K562 (cell line): ENCODE results near the gene HOXB8. TPM values are rescaled to one million over a fixed set of nuclear protein-coding genes. Genes with fewer than 3 reads are reported as not detected.
A peak's percentile ranks its signal among the peaks of the same experiment; 100 is the strongest.

Experiments
- CBX2 ChIP-seq: fragments of 200-600 bp; sonication (generic); IDR thresholded peaks from one replicate; pipeline ENCODE4 v1.6.1; 2012; ENCODE audit warnings: mild to moderate bottlenecking, low read length, inconsistent platforms; ENCODE audit not compliant: insufficient read depth, poor library complexity, severe bottlenecking
- HMGN3 ChIP-seq: IDR thresholded peaks from 2 replicates; pipeline ENCODE4 v1.6.1; 2011; ENCODE audit warnings: borderline replicate concordance, low read depth, mild to moderate bottlenecking, mixed read lengths, low read length; ENCODE audit not compliant: insufficient read length; ENCODE audit errors: extremely low read depth
- MIER1 ChIP-seq: fragments of 450-650 bp; IDR thresholded peaks from 2 replicates; pipeline ENCODE4 v1.6.1; 2016; ENCODE audit warnings: antibody characterized with exemption, mild to moderate bottlenecking, low read depth
- NFE2L1 ChIP-seq: fragments of 450-650 bp; IDR thresholded peaks from 2 replicates; pipeline ENCODE4 v1.6.1; 2016; ENCODE audit warnings: missing genetic modification characterization, low read depth, mild to moderate bottlenecking, missing compliant biosample characterization, moderate library complexity, borderline replicate concordance
- RBBP5 ChIP-seq: fragments of 200-600 bp; sonication (generic); IDR thresholded peaks from 2 replicates; pipeline ENCODE4 v1.6.1; 2012; ENCODE audit warnings: borderline replicate concordance, mild to moderate bottlenecking, low read length, control low read depth, inconsistent platforms; ENCODE audit not compliant: insufficient read depth, poor library complexity, severe bottlenecking
- TCF3 ChIP-seq: sonication (generic); formaldehyde crosslinking; IDR thresholded peaks from 2 replicates; pipeline ENCODE4 v1.4.0; 2020; ENCODE audit warnings: mild to moderate bottlenecking, missing genetic modification reagents
- ZNF589 ChIP-seq: fragments of 200-800 bp; sonication (Bioruptor generic); IDR thresholded peaks from 2 replicates; pipeline ENCODE4 v1.6.1; 2016; ENCODE audit warnings: low read depth, missing genetic modification characterization, missing compliant biosample characterization
- polyA plus RNA-seq, 8 experiments: library from polyadenylated mRNA; depleted of rRNA in 4 of 8; stranded (reverse) in 5 of 8; unstranded in 3 of 8; fragments of >200 nt; fragmentation: Nextera tagmentation in 2 of 8; fragmentation: Illumina TruSeq in 1 of 8; extraction: Ambion mirVana in 2 of 8; extraction: Trizol in 1 of 8; gene quantifications; 2 replicates each; pipeline versions ENCODE4 v1.2.1 to v1.2.3, GENCODE V29; 2011 to 2014; ENCODE audit warnings: inconsistent platforms in 1 of 8, missing spikeins in 1 of 8
- total RNA-seq, 7 experiments: library from RNA; depleted of rRNA in 6 of 7; stranded (reverse); fragments of >200 nt in 6 of 7; fragmentation: Illumina TruSeq in 2 of 7; extraction: Trizol in 2 of 7; gene quantifications; 2 replicates each; pipeline versions ENCODE4 v1.2.1 to v1.2.3, GENCODE V29; 2011 to 2021; ENCODE audit warnings: low replicate concordance in 1 of 7
- TF ChIP-seq, protein P1 (sequence below): sonication (generic); formaldehyde crosslinking; IDR thresholded peaks from 2 replicates; pipeline ENCODE4 v1.8.1; 2023; ENCODE audit warnings: mild to moderate bottlenecking, missing genetic modification reagents
- TF ChIP-seq, protein P2 (sequence below), 2 experiments: fragments of 450-650 bp; IDR thresholded peaks; 2 replicates each; pipeline ENCODE4 v1.6.1; 2018; ENCODE audit warnings: mild to moderate bottlenecking in 2 of 2, low read depth in 1 of 2; ENCODE audit not compliant: partially characterized antibody in 2 of 2
- TF ChIP-seq, protein P3 (sequence below): fragments of 250-450 bp; sonication (Bioruptor Pico); IDR thresholded peaks from 2 replicates; pipeline ENCODE4 v1.5.0; 2021; ENCODE audit warnings: mild to moderate bottlenecking, borderline replicate concordance
- TF ChIP-seq, protein P4 (sequence below): fragments of 450-650 bp; IDR thresholded peaks from 2 replicates; pipeline ENCODE4 v1.6.1; 2016; ENCODE audit warnings: borderline replicate concordance

Gene HOXB8
- total and polyA plus RNA-seq, 9 of the 15 experiments (the other 6 are each of a cell fraction or from before 2014, with no cell fraction given), result 0.52 to 23.8 (median 3.6) TPM

DNA sequence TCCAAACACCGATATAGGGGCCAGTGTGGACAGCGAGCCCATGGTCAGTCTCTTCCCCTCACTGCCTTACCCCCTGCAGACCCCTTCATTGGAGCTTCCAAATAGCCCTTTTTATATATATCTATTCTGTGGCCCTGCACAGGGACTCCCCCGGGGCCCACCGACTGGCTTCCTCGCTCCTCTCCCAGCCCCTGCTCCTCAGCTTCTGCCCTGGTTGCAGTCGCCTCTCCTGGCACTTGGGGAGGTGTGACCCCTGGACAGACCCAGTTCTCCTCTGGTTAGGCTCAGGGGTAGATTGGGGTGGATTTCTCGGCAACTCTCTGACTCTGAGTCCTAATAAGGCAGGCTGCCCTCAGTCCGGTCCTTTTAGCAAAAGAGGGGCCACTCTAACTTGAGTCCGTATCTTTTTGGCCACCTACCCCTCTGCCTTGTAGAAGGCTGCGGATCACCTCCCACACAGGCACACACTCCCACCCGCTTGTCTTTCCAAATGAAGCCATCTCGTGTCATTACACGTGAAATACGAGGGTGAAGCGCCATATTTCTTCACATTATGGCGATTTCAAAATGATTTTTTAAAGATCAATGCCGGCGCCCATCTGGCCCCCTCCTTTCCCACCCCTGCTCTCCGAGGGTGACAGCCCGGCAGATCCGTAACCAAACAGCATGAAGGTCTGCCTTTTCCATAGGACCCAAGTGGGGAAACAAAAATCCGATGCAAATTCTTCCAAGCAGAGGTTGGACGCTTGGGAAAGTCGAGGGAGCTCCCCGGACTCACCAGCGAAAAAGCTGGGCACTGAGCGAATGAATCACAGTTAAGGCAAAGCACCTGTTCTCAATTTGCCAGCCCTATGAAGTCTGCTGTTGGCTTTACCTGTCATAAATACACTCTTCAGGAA lies 12.8 kb upstream of the HOXB8 start (continued):
- TF ChIP-seq HMGN3 (no peak), CBX2 (no peak), ZNF589 (CRISPR knock-in tag) (no peak), RBBP5 (peak; percentile 48), TCF3 (CRISPR knock-in tag) (no peak), MIER1 (no peak), NFE2L1 (tag) (no peak)
- TF ChIP-seq, protein P1, sequence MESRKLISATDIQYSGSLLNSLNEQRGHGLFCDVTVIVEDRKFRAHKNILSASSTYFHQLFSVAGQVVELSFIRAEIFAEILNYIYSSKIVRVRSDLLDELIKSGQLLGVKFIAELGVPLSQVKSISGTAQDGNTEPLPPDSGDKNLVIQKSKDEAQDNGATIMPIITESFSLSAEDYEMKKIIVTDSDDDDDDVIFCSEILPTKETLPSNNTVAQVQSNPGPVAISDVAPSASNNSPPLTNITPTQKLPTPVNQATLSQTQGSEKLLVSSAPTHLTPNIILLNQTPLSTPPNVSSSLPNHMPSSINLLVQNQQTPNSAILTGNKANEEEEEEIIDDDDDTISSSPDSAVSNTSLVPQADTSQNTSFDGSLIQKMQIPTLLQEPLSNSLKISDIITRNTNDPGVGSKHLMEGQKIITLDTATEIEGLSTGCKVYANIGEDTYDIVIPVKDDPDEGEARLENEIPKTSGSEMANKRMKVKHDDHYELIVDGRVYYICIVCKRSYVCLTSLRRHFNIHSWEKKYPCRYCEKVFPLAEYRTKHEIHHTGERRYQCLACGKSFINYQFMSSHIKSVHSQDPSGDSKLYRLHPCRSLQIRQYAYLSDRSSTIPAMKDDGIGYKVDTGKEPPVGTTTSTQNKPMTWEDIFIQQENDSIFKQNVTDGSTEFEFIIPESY, result no peak
- TF ChIP-seq, protein P2, sequence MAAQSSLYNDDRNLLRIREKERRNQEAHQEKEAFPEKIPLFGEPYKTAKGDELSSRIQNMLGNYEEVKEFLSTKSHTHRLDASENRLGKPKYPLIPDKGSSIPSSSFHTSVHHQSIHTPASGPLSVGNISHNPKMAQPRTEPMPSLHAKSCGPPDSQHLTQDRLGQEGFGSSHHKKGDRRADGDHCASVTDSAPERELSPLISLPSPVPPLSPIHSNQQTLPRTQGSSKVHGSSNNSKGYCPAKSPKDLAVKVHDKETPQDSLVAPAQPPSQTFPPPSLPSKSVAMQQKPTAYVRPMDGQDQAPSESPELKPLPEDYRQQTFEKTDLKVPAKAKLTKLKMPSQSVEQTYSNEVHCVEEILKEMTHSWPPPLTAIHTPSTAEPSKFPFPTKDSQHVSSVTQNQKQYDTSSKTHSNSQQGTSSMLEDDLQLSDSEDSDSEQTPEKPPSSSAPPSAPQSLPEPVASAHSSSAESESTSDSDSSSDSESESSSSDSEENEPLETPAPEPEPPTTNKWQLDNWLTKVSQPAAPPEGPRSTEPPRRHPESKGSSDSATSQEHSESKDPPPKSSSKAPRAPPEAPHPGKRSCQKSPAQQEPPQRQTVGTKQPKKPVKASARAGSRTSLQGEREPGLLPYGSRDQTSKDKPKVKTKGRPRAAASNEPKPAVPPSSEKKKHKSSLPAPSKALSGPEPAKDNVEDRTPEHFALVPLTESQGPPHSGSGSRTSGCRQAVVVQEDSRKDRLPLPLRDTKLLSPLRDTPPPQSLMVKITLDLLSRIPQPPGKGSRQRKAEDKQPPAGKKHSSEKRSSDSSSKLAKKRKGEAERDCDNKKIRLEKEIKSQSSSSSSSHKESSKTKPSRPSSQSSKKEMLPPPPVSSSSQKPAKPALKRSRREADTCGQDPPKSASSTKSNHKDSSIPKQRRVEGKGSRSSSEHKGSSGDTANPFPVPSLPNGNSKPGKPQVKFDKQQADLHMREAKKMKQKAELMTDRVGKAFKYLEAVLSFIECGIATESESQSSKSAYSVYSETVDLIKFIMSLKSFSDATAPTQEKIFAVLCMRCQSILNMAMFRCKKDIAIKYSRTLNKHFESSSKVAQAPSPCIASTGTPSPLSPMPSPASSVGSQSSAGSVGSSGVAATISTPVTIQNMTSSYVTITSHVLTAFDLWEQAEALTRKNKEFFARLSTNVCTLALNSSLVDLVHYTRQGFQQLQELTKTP (IDR thresholded peaks at IDR 0.05; ENCODE audit: low read depth in 1 of 2, partially characterized antibody in 2 of 2), result peak in 1 of 2 experiments; percentile 54
- TF ChIP-seq, protein P3, sequence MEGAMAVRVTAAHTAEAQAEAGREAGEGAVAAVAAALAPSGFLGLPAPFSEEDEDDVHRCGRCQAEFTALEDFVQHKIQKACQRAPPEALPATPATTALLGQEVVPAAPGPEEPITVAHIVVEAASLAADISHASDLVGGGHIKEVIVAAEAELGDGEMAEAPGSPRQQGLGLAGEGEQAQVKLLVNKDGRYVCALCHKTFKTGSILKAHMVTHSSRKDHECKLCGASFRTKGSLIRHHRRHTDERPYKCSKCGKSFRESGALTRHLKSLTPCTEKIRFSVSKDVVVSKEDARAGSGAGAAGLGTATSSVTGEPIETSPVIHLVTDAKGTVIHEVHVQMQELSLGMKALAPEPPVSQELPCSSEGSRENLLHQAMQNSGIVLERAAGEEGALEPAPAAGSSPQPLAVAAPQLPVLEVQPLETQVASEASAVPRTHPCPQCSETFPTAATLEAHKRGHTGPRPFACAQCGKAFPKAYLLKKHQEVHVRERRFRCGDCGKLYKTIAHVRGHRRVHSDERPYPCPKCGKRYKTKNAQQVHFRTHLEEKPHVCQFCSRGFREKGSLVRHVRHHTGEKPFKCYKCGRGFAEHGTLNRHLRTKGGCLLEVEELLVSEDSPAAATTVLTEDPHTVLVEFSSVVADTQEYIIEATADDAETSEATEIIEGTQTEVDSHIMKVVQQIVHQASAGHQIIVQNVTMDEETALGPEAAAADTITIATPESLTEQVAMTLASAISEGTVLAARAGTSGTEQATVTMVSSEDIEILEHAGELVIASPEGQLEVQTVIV (CRISPR knock-in tag), result 0 out of 2 replicates have a peak, but pooled peaks have one; percentile 43
- TF ChIP-seq, protein P4, sequence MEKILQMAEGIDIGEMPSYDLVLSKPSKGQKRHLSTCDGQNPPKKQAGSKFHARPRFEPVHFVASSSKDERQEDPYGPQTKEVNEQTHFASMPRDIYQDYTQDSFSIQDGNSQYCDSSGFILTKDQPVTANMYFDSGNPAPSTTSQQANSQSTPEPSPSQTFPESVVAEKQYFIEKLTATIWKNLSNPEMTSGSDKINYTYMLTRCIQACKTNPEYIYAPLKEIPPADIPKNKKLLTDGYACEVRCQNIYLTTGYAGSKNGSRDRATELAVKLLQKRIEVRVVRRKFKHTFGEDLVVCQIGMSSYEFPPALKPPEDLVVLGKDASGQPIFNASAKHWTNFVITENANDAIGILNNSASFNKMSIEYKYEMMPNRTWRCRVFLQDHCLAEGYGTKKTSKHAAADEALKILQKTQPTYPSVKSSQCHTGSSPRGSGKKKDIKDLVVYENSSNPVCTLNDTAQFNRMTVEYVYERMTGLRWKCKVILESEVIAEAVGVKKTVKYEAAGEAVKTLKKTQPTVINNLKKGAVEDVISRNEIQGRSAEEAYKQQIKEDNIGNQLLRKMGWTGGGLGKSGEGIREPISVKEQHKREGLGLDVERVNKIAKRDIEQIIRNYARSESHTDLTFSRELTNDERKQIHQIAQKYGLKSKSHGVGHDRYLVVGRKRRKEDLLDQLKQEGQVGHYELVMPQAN, result no peak
